ENCODE data around the gene COL1A1. TPM values are rescaled to one million over a fixed set of nuclear protein-coding genes. Genes with fewer than 3 reads are reported as not detected.

The COL1A1 gene
- total RNA-seq, 2 experiments from 2014 or later = 2.3 to 3.7 TPM

DNA sequence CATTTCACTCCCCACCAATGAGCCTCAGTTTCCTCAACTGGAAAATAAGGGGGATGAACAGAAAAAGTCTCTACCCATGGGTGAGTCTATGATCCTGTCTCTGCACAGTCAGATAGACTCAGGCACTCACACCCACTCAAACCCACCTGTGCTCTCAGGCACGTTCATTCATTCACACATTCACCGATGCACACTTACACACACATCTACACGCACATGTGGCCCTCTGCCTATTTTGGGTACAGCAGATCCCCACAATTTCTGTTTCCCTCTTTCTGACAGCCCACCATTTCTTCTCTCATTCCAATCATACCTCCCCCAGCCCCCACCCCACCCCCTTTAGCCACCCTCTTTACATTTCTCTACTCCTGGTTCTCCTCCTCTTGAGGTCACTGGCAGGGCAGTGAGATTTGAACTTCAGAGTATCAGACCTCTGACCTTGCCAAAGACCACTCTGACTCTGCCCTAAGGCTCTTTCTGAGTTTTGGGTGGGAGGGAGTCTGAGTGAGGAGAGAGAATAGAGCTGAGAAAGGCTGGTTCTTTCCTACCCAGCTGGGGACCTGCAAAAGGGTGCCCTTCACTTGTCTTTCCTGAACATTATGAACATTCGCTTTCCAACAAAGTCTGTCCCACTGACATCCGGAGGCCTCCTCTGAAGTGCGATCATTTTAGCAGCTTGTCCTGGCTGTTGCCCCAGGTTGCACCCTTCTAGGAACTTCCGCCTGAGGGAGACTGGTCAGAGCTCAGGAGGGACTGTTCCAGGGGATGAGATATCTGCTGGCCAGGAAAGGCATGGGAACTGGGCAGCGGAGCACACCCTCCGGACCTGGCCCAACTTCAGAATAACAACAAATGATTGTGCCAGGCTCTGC is 10.1 kb upstream of the COL1A1 start:
- Mint-ChIP-seq H3K4me3 (no peak overlapping the region), H3K36me3 (no peaks in the 10 kb centered on the region), H3K27me3 (peaks cover 30% of the 10 kb centered on the region), H3K9me3 (no peaks in the 10 kb centered on the region), H3K27ac (no peak overlapping the region), H3K4me1 (ENCODE audit: low read depth) (peaks cover 20% of the 10 kb centered on the region)
- POLR2A ChIA-PET = no interaction called here
- intact Hi-C loops (cut with micrococcal nuclease) = loop anchor here (5.0 kb wide), 1 partner anchor 121 kb away; no protein-coding TSS in a partner anchor
- DNase-seq = no peak
- CTCF ChIA-PET = interaction anchor here (1.0 to 16.6 kb wide), 5 partner anchors 10 to 61 kb away, joined by 3 to 324 read pairs (median 11); partner anchors contain the start of genes COL1A1 and TMEM92

DNA sequence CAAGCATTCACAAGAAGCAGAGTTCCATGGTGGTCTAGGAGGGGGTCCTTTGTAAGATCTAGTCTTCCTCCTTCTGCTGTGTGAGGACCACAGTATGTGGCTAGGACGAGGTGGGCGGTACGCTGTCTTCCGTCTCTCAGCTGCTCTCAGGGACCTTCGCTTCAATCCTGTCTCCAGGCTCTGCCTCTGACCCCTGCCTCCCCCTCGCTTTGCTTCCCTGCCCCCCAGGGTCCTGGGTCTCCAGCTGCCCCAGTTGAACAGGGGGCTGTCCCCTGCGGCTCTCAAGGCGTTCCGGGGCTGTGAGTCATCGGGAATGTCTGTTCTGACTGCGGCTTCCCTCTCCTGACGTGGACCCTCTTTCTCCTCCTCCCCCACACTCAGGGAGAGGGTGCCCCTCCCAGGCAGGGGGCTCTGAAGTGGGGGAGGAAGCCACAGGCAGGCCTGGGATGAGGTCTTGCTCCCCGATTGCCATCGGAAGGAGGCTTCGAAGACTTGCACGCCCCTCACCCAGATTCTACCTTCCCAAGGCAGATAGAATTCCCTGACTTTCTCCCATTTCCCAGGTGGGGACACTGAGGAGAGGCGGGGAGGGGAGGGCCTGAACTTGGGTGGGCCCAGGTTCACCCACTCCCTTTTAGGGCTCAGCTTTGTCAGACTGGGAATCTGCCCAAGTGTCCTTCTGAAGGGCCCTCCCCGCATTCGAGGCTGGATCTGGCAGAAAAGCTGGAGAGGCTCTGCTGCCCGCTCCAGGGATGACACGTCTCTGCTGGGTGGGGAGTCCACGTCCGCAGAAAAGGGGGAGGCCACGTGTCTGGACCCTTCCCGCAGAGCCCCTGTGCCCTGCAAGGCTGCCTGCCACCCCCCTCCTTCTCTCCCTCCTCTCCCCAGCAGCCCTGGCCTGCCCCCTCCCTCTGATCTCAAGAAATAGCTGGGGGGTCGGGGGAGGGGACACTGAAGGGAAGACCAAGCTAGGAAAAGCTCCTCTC is 9.1 kb upstream of the COL1A1 start:
- H3K36me3 Mint-ChIP-seq = no peaks in the 10 kb centered on the region
- intact Hi-C loops (cut with micrococcal nuclease) = loop anchor here (5.0 kb wide), 1 partner anchor 122 kb away; no protein-coding TSS in a partner anchor
- CTCF ChIA-PET = interaction anchor here (1.5 to 16.6 kb wide), 4 partner anchors 9 to 62 kb away, joined by 5 to 324 read pairs (median 40); partner anchors contain the start of genes COL1A1 and TMEM92

DNA sequence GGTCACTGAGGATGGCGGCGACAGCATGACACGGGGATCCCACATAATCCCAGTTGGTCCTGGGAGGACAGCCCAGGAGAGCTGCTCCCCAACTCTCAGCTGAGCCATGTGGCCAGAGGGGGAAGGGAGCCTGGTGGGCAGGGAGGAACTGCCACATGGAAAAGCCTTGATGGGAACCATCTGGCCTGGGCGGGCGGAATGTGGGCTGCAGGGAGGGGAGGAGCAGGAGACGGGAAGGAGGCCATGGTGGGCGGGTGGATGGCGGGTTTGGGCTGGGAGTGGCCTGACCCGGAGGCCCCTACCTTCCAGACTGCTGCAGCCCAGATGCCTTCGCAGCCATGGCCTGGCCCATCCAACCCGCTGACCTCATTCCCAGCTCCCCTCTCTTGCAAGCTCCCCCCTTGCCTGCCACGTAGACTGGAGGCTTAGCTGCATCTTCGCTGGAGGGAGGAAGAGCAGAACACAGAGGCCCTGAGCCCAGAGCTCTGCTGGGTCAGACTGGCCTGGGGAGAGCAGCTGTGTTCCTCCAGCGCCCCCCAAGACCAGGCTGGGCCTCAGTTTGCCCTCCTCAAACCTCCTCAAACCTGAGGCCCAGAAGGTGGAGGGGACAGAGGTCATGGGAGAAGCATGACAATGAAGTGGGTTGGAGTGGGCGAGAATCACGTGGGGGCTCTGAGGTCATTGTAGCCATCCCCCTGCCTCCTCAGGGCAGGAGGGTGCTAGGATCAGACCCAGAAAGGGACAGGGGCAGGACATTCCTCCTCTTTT is 8.2 kb upstream of the COL1A1 start:
- no peak overlapping the region for H3K4me3 Mint-ChIP-seq
- H3K4me1 Mint-ChIP-seq (ENCODE audit: low read depth) = peaks cover 20% of the 10 kb centered on the region
- CTCF ChIA-PET = interaction anchor here (1.5 to 16.6 kb wide), 3 partner anchors 9 to 63 kb away, joined by 5 to 324 read pairs (median 10); partner anchors contain the start of genes COL1A1 and TMEM92
- peaks cover 43% of the 10 kb centered on the region for H3K27me3 Mint-ChIP-seq
- intact Hi-C loops (cut with micrococcal nuclease) = loop anchor here (5.0 kb wide), 1 partner anchor 123 kb away; no protein-coding TSS in a partner anchor
- POLR2A ChIA-PET = no interaction called here
- no peaks in the 10 kb centered on the region for H3K36me3 Mint-ChIP-seq
- no peak for DNase-seq
- H3K9me3 Mint-ChIP-seq = no peaks in the 10 kb centered on the region
- no peak overlapping the region for H3K27ac Mint-ChIP-seq

More for the DNA sequence above, 9.1 kb upstream of the COL1A1 start:
- no peak overlapping the region for H3K27ac Mint-ChIP-seq
- peaks cover 36% of the 10 kb centered on the region for H3K27me3 Mint-ChIP-seq
- no peak overlapping the region for H3K4me3 Mint-ChIP-seq
- H3K9me3 Mint-ChIP-seq = no peaks in the 10 kb centered on the region
- peaks cover 20% of the 10 kb centered on the region for H3K4me1 Mint-ChIP-seq (ENCODE audit: low read depth)
- POLR2A ChIA-PET = no interaction called here
- peak; percentile 9 for DNase-seq

DNA sequence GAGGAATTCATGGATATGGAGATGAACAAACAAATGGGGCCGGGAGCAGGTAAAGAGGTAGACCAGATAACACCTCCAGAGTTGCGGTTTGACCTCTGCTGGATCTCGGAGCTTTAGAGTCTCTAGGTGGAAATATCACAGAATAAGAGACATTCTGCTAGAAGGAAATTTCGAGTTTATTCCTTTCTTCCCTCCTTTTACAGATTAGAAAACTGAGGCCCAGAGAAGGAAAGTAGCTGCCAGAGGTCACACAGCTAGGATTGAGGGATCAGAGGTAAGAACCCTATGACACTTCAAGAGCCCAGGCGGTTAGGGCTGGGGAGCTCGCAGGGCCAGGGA is 7.7 kb upstream of the COL1A1 start:
- H3K27me3 Mint-ChIP-seq = peaks cover 46% of the 10 kb centered on the region
- no peaks in the 10 kb centered on the region for H3K36me3 Mint-ChIP-seq
- DNase-seq = no peak
- H3K4me3 Mint-ChIP-seq = no peak overlapping the region
- H3K4me1 Mint-ChIP-seq (ENCODE audit: low read depth) = peaks cover 20% of the 10 kb centered on the region
- no peak overlapping the region for H3K27ac Mint-ChIP-seq
- intact Hi-C loops (cut with micrococcal nuclease) = no loop called here
- ChIA-PET CTCF (interaction anchor here (1.5 to 16.6 kb wide), 2 partner anchors 9 to 63 kb away, joined by 10 to 324 read pairs; partner anchors contain the start of genes COL1A1 and TMEM92), POLR2A (no interaction called here)
- H3K9me3 Mint-ChIP-seq = no peaks in the 10 kb centered on the region

DNA sequence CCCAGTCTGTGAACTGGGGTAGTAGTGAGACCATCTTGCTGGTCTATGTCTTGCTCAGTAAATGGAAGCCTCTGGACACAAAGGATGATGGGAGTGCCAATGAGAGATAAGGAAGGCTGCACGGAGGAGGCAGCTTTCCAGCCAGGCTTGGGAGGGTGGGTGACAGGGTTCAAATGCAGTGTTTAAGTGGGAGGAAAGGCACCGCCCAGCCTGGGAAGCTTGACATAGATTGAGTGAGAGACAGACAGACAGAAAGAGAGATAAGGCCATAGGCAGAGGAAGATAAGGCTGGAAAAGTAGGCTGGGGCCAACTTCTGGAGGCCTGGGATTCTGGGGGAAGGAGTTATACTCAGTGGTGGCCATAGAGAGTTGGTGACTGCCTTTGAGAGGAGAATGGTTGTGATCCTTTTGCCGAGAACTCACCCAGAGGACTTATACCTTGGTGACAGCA is 7.2 kb upstream of the COL1A1 start:
- POLR2A ChIA-PET = no interaction called here
- intact Hi-C loops (cut with micrococcal nuclease) = no loop called here
- H3K36me3 Mint-ChIP-seq = no peaks in the 10 kb centered on the region
- H3K4me1 Mint-ChIP-seq (ENCODE audit: low read depth) = peaks cover 19% of the 10 kb centered on the region
- no peaks in the 10 kb centered on the region for H3K9me3 Mint-ChIP-seq
- peaks cover 50% of the 10 kb centered on the region for H3K27me3 Mint-ChIP-seq
- H3K27ac Mint-ChIP-seq = no peak overlapping the region
- DNase-seq = no peak
- H3K4me3 Mint-ChIP-seq = no peak overlapping the region
- CTCF ChIA-PET = interaction anchor here (1.5 to 16.6 kb wide), 2 partner anchors 8 to 64 kb away, joined by 10 to 324 read pairs; partner anchors contain the start of genes COL1A1 and TMEM92

DNA sequence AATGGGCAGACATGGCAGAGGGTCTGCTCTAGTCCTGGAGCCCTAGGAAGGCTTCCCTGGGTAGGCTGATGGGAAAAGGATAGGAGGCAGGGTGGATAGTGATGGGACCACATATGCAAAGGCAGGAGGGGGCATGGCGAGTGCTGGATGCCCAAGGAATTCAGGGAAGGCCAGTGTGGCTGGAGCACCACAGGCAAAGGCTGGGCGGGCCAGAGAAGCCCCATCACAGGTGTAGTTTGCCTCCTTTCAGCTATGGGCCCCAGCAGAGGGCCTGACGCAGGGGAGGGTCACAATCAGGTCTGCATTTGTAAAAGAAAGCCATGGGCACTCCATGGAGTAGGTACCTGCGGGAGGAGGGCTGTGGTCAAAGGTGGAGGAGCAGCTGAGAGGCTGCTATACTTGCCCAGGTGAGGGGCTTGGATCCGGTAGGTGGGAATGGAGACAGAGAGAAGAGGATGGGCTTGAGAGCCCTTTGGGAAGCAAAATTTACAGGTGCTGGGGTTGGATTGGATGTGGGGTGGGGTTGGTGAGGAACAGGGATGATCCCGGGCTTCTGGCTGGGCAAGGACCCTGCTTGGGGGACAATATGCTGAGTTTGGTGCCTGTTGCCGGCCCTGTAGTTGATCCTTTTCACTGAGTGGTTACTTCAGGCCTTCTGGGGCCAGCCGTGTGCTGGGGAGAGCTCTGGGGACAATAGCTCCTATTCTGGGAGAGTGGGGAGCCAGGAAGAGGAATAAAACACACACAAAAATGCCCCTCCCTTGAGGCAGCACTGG is 6.5 kb upstream of the COL1A1 start:
- no peak for DNase-seq
- intact Hi-C loops (cut with micrococcal nuclease) = no loop called here
- no peaks in the 10 kb centered on the region for H3K36me3 Mint-ChIP-seq
- ChIA-PET POLR2A (no interaction called here), CTCF (interaction anchor here (16.6 kb wide), 1 partner anchor 64 kb away, joined by 324 read pairs; the partner anchor contains the start of gene TMEM92)
- H3K27ac Mint-ChIP-seq = no peak overlapping the region
- H3K27me3 Mint-ChIP-seq = peaks cover 53% of the 10 kb centered on the region
- H3K4me3 Mint-ChIP-seq = no peak overlapping the region
- peaks cover 14% of the 10 kb centered on the region for H3K4me1 Mint-ChIP-seq (ENCODE audit: low read depth)
- no peaks in the 10 kb centered on the region for H3K9me3 Mint-ChIP-seq

DNA sequence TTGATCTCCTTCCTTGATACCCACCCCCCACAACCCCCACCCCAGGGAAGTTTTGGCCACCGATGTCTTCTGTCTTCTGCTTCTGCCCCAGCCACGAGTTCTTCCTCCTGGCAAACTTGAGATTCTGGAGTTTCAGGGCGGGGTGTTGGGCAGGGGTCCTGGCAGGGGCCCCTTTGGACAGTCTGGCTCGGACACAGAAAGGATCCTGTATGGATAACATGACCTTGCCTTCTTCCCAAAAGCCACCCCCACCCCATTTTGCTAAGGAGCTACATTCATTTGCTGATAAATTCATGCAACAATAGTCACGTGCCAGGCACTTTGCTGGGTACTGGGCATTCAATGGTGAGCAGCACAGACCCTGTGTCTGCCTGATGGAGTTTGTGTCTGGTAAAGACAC is 5.9 kb upstream of the COL1A1 start:
- no peak overlapping the region for H3K27ac Mint-ChIP-seq

DNA sequence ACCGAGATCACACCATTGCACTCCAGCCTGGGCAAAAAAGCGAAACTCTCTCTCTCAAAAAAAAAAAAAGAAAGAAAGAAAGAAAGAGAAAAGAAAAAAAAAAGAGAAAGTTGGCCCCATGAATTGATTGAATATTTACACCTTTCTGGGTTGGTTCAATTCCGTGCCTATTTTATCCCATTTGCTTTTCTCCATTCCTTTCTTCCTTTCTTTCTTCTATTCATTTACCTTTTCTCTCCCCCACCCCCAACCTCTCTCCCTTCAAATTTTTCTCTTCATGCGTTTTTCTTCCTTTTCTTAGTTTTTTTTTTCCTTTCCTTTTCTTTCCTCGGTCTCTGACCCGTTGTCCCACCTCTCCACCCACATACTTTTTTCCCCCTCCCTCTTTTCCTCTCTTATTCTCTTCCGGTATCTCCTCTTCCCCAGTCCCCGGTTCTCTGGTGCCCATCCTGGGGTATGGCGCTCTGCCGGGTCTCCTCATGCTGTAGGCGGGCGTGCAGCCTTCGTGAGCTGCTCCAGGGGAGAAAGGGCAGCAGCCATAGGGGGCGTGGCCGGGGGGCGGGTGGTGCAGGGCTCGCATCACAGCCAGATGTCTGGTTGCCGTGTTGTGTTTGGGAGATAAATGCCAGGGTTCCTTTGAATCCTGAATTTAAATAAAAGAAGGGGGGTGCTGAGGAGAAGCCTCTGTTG is 5.3 kb upstream of the COL1A1 start:
- DNase-seq = peak; percentile 26
- H3K36me3 Mint-ChIP-seq = no peaks in the 10 kb centered on the region
- peaks cover 61% of the 10 kb centered on the region for H3K27me3 Mint-ChIP-seq
- no peak overlapping the region for H3K27ac Mint-ChIP-seq
- no peak overlapping the region for H3K4me3 Mint-ChIP-seq
- ChIA-PET POLR2A (interaction anchor here (1.4 kb wide), 1 partner anchor 10 kb away, joined by 3 read pairs; no protein-coding TSS in a partner anchor), CTCF (interaction anchor here (1.1 to 16.6 kb wide), 2 partner anchors 66 to 88 kb away, joined by 3 to 324 read pairs; partner anchors contain the start of gene TMEM92)
- intact Hi-C loops (cut with micrococcal nuclease) = no loop called here
- no peaks in the 10 kb centered on the region for H3K9me3 Mint-ChIP-seq
- H3K4me1 Mint-ChIP-seq (ENCODE audit: low read depth) = peaks cover 5% of the 10 kb centered on the region

More for the DNA sequence above, 5.9 kb upstream of the COL1A1 start:
- intact Hi-C loops (cut with micrococcal nuclease) = no loop called here
- POLR2A ChIA-PET = no interaction called here
- CTCF ChIA-PET = interaction anchor here (16.6 kb wide), 1 partner anchor 65 kb away, joined by 324 read pairs; the partner anchor contains the start of gene TMEM92
- no peak overlapping the region for H3K4me3 Mint-ChIP-seq
- no peak for DNase-seq
- peaks cover 57% of the 10 kb centered on the region for H3K27me3 Mint-ChIP-seq
- H3K36me3 Mint-ChIP-seq = no peaks in the 10 kb centered on the region
- no peaks in the 10 kb centered on the region for H3K9me3 Mint-ChIP-seq
- peaks cover 7% of the 10 kb centered on the region for H3K4me1 Mint-ChIP-seq (ENCODE audit: low read depth)

DNA sequence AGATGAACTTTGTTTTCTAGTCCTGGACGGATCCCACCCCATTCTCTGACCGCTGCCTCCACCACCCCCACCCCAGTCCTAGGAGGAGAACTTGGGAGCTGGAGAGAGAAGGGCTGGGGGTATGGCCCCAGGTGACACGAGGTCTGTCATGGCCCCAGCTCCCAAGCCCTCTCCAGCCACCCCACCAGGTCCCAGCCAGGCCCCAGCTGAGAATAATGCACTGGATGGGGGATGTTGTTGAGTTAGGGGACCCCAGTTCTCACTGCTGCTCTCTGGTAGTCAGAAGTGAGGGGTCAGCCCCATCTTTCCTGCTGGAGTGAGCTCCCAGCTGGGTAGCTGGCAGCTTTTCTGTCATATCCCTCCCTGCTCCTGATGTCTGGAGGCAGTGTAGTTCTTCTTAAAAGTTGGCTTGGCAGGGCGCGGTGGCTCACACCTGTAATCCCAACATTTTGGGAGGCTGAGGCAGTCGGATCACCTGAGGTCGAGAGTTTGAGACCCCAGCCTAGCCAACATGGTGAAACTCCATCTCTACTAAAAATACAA is 4.6 kb upstream of the COL1A1 start:
- intact Hi-C loops (cut with micrococcal nuclease) = no loop called here
- POLR2A ChIA-PET = interaction anchor here (1.4 kb wide), 1 partner anchor 11 kb away, joined by 3 read pairs; no protein-coding TSS in a partner anchor
- Mint-ChIP-seq H3K27ac (no peak overlapping the region), H3K4me1 (ENCODE audit: low read depth) (peaks cover 5% of the 10 kb centered on the region), H3K36me3 (no peaks in the 10 kb centered on the region), H3K4me3 (no peak overlapping the region), H3K9me3 (no peaks in the 10 kb centered on the region), H3K27me3 (peaks cover 62% of the 10 kb centered on the region)
- DNase-seq = no peak
- CTCF ChIA-PET = interaction anchor here (0.5 to 16.6 kb wide), 3 partner anchors 66 to 266 kb away, joined by 3 to 324 read pairs (median 4); partner anchors contain the start of gene TMEM92
